NT2/D1 (cell line): Measurements from ENCODE around the gene MAP3K20.

Experiments
- YY1 ChIP-seq: IDR thresholded peaks from 2 replicates; pipeline ENCODE4 v1.6.1; 2011; ENCODE audit not compliant: insufficient read length, insufficient read depth
- ZNF274 ChIP-seq: IDR thresholded peaks from 2 replicates; pipeline ENCODE4 v1.6.1; 2011; ENCODE audit warnings: mild to moderate bottlenecking, low read depth, low read length

GRCh38 chr2:173079973-173080860, 4.6 kb downstream of the MAP3K20 start:
- TF ChIP-seq ZNF274 (no peak), YY1 (no peak)
